ENCODE data around the gene SNX10. TPM values are rescaled to one million over a fixed set of nuclear protein-coding genes. Genes with fewer than 3 reads are reported as not detected.

The SNX10 gene
- total and polyA plus RNA-seq, 2 of the 8 experiments (the other 6 are each of a cell fraction or from before 2014, with no cell fraction given) = 4.4 to 9.6 TPM

DNA sequence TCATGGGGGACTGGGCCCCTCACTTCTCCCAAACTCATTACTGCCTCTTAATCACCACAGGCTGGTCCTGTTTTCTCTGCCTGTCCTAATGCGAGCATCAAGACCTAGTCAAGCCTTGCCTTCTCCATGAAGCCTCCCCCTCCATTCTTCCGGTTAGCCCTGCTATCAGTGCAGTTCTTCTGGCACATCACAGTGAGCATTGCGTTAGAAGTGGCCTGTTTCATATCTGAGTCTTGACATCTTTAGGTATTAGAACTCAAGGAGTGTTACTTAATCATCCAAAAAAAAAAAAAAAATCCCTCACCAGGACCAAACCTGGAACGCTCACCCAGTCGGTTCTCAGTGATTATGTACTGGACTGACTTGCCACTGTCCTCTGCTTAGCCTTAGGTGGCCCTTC lies 17.4 kb downstream of the SNX10 start:
- Histone ChIP-seq H3K18ac (ENCODE audit: extremely low read depth, low read length) (no peak overlapping the region), H2BK15ac (ENCODE audit: low read length) (no peak overlapping the region), H3K79me2 (ENCODE audit: control insufficient read depth in 1 of 2, insufficient read depth in 2 of 2, low read length in 2 of 2) (no peaks in the 10 kb centered on the region), H2BK12ac (ENCODE audit: low read depth, low read length) (no peak overlapping the region), H3K9me3 (ENCODE audit: insufficient read depth in 2 of 2, low read depth in 1 of 2, low read length in 1 of 2) (no peaks in the 10 kb centered on the region), H4K8ac (ENCODE audit: extremely low read depth, insufficient read depth, low read length) (no peak overlapping the region), H3K23ac (ENCODE audit: insufficient read length) (no peak overlapping the region), H3K4me2 (ENCODE audit: insufficient read depth in 1 of 2, low read depth in 2 of 2, low read length in 2 of 2) (no peak overlapping the region), H3K4me3 (ENCODE audit: extremely low read depth in 1 of 4, insufficient read depth in 2 of 4, low read depth in 3 of 4, low read length in 4 of 4) (no peak overlapping the region), H4K5ac (ENCODE audit: insufficient read length, low read depth, low read length) (no peak overlapping the region), H3K79me1 (ENCODE audit: low read depth, low read length) (no peaks in the 10 kb centered on the region), H2BK5ac (ENCODE audit: low read depth, low read length) (no peak overlapping the region), H3K4me1 (replicated peaks in 1 of 4; ENCODE audit: control insufficient read depth in 3 of 4, insufficient read depth in 4 of 4, low read length in 3 of 4) (peaks cover 0 to 8% (median 3%) of the 10 kb centered on the region in 4 experiments; a peak in 4 of 7 replicates), H2AFZ (ENCODE audit: low read length) (no peak overlapping the region), H2AK5ac (ENCODE audit: low read depth, low read length) (no peak overlapping the region), H4K91ac (replicated peaks; ENCODE audit: insufficient read length, low read length) (no peak overlapping the region), H3K4ac (replicated peaks; ENCODE audit: insufficient read length, low read depth, low read length) (no peak overlapping the region), H3K56ac (replicated peaks; ENCODE audit: insufficient read length, low read depth, low read length) (no peak overlapping the region), H4K20me1 (replicated peaks in 1 of 2; ENCODE audit: control insufficient read depth in 1 of 2, insufficient read depth in 2 of 2, low read length in 2 of 2) (no peaks in the 10 kb centered on the region), H3K9ac (replicated peaks in 1 of 4; ENCODE audit: extremely low read depth in 1 of 4, low read depth in 3 of 4, low read length in 3 of 4) (no peak overlapping the region), H2BK20ac (ENCODE audit: low read length) (no peak overlapping the region), H3K27ac (ENCODE audit: low read depth, low read length) (no peak overlapping the region), H2BK120ac (replicated peaks; ENCODE audit: low read depth, low read length) (no peak overlapping the region), H3K36me3 (ENCODE audit: control insufficient read depth in 2 of 4, insufficient read depth in 4 of 4, low read length in 3 of 4) (no peaks in the 10 kb centered on the region), H3K27me3 (replicated peaks in 1 of 4; ENCODE audit: control insufficient read depth in 3 of 4, extremely low read depth in 1 of 4, insufficient read depth in 3 of 4, low read length in 3 of 4) (no peaks in the 10 kb centered on the region), H3K23me2 (ENCODE audit: low read depth, low read length) (no peaks in the 10 kb centered on the region), H3K14ac (ENCODE audit: insufficient read length) (no peak overlapping the region)
- WGBS, 2 experiments (ENCODE audit: extremely low coverage in 1 of 2, insufficient coverage in 1 of 2, insufficient read length in 1 of 2, insufficient replicate concordance in 2 of 2, low coverage in 1 of 2, low lambda C conversion rate in 2 of 2, missing lambda C conversion rate in 1 of 2) = 83% methylated on average over 5 of the region's 5 CpGs; no CpG with 5 or more reads in 1 of the 2 experiments
- ChIA-PET POLR2A (ENCODE audit: partially characterized antibody) (no interaction called here), CTCF (ENCODE audit: partially characterized antibody) (no interaction called here)
- DNase-seq (ENCODE audit: low read depth in 1 of 2, low spot score in 2 of 2) (no peak), FAIRE-seq (no peak)
- TF ChIP-seq, protein P1, sequence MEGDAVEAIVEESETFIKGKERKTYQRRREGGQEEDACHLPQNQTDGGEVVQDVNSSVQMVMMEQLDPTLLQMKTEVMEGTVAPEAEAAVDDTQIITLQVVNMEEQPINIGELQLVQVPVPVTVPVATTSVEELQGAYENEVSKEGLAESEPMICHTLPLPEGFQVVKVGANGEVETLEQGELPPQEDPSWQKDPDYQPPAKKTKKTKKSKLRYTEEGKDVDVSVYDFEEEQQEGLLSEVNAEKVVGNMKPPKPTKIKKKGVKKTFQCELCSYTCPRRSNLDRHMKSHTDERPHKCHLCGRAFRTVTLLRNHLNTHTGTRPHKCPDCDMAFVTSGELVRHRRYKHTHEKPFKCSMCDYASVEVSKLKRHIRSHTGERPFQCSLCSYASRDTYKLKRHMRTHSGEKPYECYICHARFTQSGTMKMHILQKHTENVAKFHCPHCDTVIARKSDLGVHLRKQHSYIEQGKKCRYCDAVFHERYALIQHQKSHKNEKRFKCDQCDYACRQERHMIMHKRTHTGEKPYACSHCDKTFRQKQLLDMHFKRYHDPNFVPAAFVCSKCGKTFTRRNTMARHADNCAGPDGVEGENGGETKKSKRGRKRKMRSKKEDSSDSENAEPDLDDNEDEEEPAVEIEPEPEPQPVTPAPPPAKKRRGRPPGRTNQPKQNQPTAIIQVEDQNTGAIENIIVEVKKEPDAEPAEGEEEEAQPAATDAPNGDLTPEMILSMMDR (IDR thresholded peaks at IDR 0.05; ENCODE audit: control extremely low read depth in 1 of 3, insufficient read depth in 1 of 3, low read depth in 1 of 3, low read length in 3 of 3) = no peak
- TF ChIP-seq KDM4A (IDR thresholded peaks at IDR 0.05; ENCODE audit: low read depth, low read length, severe bottlenecking) = no peak
- no peak for TF ChIP-seq RXRA (IDR thresholded peaks at IDR 0.05; ENCODE audit: insufficient read depth, low read depth, low read length)
- TF ChIP-seq BCL11A (IDR thresholded peaks at IDR 0.05; ENCODE audit: low read depth in 2 of 2, low read length in 2 of 2) = no peak
- TF ChIP-seq, protein P2, sequence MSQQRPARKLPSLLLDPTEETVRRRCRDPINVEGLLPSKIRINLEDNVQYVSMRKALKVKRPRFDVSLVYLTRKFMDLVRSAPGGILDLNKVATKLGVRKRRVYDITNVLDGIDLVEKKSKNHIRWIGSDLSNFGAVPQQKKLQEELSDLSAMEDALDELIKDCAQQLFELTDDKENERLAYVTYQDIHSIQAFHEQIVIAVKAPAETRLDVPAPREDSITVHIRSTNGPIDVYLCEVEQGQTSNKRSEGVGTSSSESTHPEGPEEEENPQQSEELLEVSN (IDR thresholded peaks at IDR 0.05) = no peak
- no peak for TF ChIP-seq TAF7 (optimal IDR thresholded peaks at IDR 0.05; ENCODE audit: borderline replicate concordance, low read depth, low read length)
- no peak for TF ChIP-seq RNF2 (IDR thresholded peaks at IDR 0.05; ENCODE audit: borderline replicate concordance, low read depth, low read length, missing control alignments, poor library complexity, severe bottlenecking)
- TF ChIP-seq POLR2AphosphoS5 (IDR thresholded peaks at IDR 0.05; ENCODE audit: low read depth, low read length) = no peak

Data from H1 (cell line).